ENCODE data around the gene MAEA. TPM values are rescaled to one million over a fixed set of nuclear protein-coding genes. Genes with fewer than 3 reads are reported as not detected.

Gene MAEA
- total and polyA plus RNA-seq, 10 of the 15 experiments (the other 5 are each of a cell fraction or from before 2014, with no cell fraction given): 3.6 to 67.1 (median 54.6) TPM

DNA sequence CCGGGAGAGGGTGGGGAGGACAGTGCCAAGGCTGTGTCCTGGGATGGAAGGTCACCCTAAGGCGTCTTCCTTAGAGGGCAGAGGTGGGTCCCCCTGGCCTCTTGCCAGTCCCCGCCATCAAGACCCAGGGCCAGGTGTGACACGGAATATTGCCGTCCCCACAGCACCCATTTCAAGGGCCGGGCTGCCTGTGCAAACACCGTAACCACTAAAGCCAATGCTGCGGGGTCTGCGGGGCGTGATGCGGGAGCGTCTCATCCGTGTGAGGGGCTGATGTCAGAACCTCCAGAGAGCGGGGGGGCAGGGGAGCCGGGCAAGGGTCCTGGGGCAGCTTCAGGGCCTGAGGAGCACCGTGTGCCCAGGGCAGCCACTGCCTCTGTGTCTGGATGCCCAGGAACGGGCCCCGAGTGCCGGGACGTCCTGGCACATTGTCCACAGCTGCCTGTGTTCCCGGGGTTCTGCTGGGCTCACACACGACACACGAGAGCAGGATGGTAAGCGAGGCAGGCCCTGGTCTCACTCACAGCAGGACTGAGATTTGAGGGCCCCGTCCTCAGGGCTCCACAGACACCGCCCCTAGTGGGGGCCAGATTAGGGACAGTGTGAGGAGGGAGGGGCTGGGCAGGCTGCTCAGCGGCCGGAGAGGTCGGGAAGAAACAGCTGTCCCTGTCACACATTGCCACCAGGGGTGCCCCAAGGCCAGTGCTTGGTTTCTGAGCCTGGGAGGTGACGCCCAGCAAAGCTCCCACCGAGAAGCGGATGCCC is 87.3 kb downstream of the MAEA start:
- ChIA-PET RAD21 (ENCODE audit: unreplicated experiment) (no interaction called here), CTCF (no interaction called here)

More for the DNA sequence above, 87.3 kb downstream of the MAEA start:
- intact Hi-C loops (cut with micrococcal nuclease; ENCODE audit: unreplicated experiment) (no loop called here), in situ Hi-C loops (cut with MboI) (no loop called here)
- H4K20me1 ChIP-seq (ENCODE audit: control insufficient read depth, insufficient read depth): no peaks in the 10 kb centered on the region
- TF ChIP-seq YY1 (IDR thresholded peaks at IDR 0.05; ENCODE audit: low read depth, low read length) (no peak), FOXM1 (IDR thresholded peaks at IDR 0.05; ENCODE audit: low read depth, low read length) (no peak), SREBF2 (IDR thresholded peaks at IDR 0.05; ENCODE audit: low read length) (no peak), NR2F1 (conservative IDR thresholded peaks at IDR 0.05) (no peak), RBBP5 (conservative IDR thresholded peaks at IDR 0.05) (no peak), CBX5 (IDR thresholded peaks at IDR 0.05; ENCODE audit: low read depth) (no peak)
- TF ChIP-seq, protein P1, sequence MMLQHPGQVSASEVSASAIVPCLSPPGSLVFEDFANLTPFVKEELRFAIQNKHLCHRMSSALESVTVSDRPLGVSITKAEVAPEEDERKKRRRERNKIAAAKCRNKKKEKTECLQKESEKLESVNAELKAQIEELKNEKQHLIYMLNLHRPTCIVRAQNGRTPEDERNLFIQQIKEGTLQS (IDR thresholded peaks at IDR 0.05; ENCODE audit: borderline replicate concordance, extremely low read depth, low read depth, low read length): no peak
- TF ChIP-seq, protein P2, sequence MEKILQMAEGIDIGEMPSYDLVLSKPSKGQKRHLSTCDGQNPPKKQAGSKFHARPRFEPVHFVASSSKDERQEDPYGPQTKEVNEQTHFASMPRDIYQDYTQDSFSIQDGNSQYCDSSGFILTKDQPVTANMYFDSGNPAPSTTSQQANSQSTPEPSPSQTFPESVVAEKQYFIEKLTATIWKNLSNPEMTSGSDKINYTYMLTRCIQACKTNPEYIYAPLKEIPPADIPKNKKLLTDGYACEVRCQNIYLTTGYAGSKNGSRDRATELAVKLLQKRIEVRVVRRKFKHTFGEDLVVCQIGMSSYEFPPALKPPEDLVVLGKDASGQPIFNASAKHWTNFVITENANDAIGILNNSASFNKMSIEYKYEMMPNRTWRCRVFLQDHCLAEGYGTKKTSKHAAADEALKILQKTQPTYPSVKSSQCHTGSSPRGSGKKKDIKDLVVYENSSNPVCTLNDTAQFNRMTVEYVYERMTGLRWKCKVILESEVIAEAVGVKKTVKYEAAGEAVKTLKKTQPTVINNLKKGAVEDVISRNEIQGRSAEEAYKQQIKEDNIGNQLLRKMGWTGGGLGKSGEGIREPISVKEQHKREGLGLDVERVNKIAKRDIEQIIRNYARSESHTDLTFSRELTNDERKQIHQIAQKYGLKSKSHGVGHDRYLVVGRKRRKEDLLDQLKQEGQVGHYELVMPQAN (conservative IDR thresholded peaks at IDR 0.05): no peak
- TF ChIP-seq, protein P3, sequence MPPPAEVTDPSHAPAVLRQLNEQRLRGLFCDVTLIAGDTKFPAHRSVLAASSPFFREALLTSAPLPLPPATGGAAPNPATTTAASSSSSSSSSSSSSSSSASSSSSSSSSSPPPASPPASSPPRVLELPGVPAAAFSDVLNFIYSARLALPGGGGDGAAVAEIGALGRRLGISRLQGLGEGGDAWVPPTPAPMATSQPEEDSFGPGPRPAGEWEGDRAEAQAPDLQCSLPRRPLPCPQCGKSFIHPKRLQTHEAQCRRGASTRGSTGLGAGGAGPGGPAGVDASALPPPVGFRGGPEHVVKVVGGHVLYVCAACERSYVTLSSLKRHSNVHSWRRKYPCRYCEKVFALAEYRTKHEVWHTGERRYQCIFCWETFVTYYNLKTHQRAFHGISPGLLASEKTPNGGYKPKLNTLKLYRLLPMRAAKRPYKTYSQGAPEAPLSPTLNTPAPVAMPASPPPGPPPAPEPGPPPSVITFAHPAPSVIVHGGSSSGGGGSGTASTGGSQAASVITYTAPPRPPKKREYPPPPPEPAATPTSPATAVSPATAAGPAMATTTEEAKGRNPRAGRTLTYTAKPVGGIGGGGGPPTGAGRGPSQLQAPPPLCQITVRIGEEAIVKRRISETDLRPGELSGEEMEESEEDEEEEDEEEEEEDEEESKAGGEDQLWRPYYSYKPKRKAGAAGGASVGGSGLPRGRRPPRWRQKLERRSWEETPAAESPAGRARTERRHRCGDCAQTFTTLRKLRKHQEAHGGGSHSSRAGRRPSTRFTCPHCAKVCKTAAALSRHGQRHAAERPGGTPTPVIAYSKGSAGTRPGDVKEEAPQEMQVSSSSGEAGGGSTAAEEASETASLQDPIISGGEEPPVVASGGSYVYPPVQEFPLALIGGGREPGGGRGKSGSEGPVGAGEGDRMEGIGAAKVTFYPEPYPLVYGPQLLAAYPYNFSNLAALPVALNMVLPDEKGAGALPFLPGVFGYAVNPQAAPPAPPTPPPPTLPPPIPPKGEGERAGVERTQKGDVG (CRISPR knock-in tag; IDR thresholded peaks at IDR 0.05): no peak
- TF ChIP-seq, protein P4, sequence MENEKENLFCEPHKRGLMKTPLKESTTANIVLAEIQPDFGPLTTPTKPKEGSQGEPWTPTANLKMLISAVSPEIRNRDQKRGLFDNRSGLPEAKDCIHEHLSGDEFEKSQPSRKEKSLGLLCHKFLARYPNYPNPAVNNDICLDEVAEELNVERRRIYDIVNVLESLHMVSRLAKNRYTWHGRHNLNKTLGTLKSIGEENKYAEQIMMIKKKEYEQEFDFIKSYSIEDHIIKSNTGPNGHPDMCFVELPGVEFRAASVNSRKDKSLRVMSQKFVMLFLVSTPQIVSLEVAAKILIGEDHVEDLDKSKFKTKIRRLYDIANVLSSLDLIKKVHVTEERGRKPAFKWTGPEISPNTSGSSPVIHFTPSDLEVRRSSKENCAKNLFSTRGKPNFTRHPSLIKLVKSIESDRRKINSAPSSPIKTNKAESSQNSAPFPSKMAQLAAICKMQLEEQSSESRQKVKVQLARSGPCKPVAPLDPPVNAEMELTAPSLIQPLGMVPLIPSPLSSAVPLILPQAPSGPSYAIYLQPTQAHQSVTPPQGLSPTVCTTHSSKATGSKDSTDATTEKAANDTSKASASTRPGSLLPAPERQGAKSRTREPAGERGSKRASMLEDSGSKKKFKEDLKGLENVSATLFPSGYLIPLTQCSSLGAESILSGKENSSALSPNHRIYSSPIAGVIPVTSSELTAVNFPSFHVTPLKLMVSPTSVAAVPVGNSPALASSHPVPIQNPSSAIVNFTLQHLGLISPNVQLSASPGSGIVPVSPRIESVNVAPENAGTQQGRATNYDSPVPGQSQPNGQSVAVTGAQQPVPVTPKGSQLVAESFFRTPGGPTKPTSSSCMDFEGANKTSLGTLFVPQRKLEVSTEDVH (IDR thresholded peaks at IDR 0.05; ENCODE audit: low read depth, partially characterized antibody): no peak
- no peaks in the 10 kb centered on the region for H3K4me1 ChIP-seq (ENCODE audit: control insufficient read depth, insufficient read depth, low read length)
- no peaks in the 10 kb centered on the region; a peak in 2 of 4 replicates for H3K36me3 ChIP-seq (ENCODE audit: control insufficient read depth in 2 of 2, insufficient read depth in 2 of 2, low read length in 1 of 2)
- ATAC-seq (no peak), DNase-seq (ENCODE audit: low read depth, low spot score) (no peak), FAIRE-seq (no peak)
- no peak overlapping the region for H3K4me2 ChIP-seq (ENCODE audit: control insufficient read depth, insufficient read depth)
- no peaks in the 10 kb centered on the region for H3K9me3 ChIP-seq (replicated peaks; ENCODE audit: control insufficient read depth, insufficient read depth, low read length)
- POLR2A ChIA-PET: no interaction called here
- 91% methylated on average over 31 of the region's 32 CpGs for WGBS (ENCODE audit: insufficient coverage, insufficient replicate concordance, low lambda C conversion rate, missing lambda C conversion rate)
- H3K9ac ChIP-seq (ENCODE audit: control insufficient read depth, insufficient read depth, low read length): no peak overlapping the region
- H2AFZ ChIP-seq (ENCODE audit: control insufficient read depth, low read depth, low read length): no peak overlapping the region
- SMC1A ChIA-PET (ENCODE audit: uncharacterized antibody, unreplicated experiment): no interaction called here
- no peaks in the 10 kb centered on the region for H3K79me2 ChIP-seq (ENCODE audit: control insufficient read depth, insufficient read depth, low read length)
- no peaks in the 10 kb centered on the region for H3K27me3 ChIP-seq (replicated peaks in 1 of 2; ENCODE audit: control insufficient read depth in 2 of 2, insufficient read depth in 2 of 2, low read length in 1 of 2)
- BruUV-seq (replicated peaks): no TSS peak
- no peak overlapping the region for H3K27ac ChIP-seq (ENCODE audit: control insufficient read depth, insufficient read depth)
- no peak overlapping the region for H3K4me3 ChIP-seq

Data from GM12878 (cell line).